H9 (cell line): ENCODE results near the gene MMS19. TPM values are rescaled to one million over a fixed set of nuclear protein-coding genes. Genes with fewer than 3 reads are reported as not detected.

Source experiments
- DNase-seq: peaks from one replicate; pipeline ENCODE4 v3.0.0-alpha.2; 2017
- H2AFZ ChIP-seq: one replicate; pipeline ENCODE4 v1.6.1; 2013; ENCODE audit warnings: mild to moderate bottlenecking, low read length, control low read depth, moderate library complexity
- H2AK5ac ChIP-seq: 2 replicates; pipeline ENCODE4 v1.6.1; 2013; ENCODE audit warnings: low read length, control low read depth, mixed read lengths; ENCODE audit not compliant: insufficient read length
- H2BK120ac ChIP-seq: one replicate; pipeline ENCODE4 v1.6.1; 2013; ENCODE audit warnings: low read depth, mild to moderate bottlenecking, low read length, control low read depth, inconsistent platforms; ENCODE audit not compliant: poor library complexity, severe bottlenecking
- H2BK12ac ChIP-seq: 2 replicates; pipeline ENCODE4 v1.6.1; 2013; ENCODE audit warnings: low read length, control low read depth, mixed read lengths, low read depth; ENCODE audit not compliant: insufficient read length
- H2BK15ac ChIP-seq: 2 replicates; pipeline ENCODE4 v1.6.1; 2013; ENCODE audit warnings: low read depth, low read length, control low read depth
- H2BK20ac ChIP-seq: one replicate; pipeline ENCODE4 v1.6.1; 2013; ENCODE audit warnings: low read depth, mild to moderate bottlenecking, low read length, control low read depth, inconsistent platforms; ENCODE audit not compliant: poor library complexity, severe bottlenecking
- H2BK5ac ChIP-seq: 2 replicates; pipeline ENCODE4 v1.6.1; 2013; ENCODE audit warnings: low read length, control low read depth, mixed read lengths; ENCODE audit not compliant: insufficient read length
- H3K14ac ChIP-seq: 2 replicates; pipeline ENCODE4 v1.6.1; 2013; ENCODE audit warnings: low read length, control low read depth; ENCODE audit not compliant: insufficient read depth
- H3K18ac ChIP-seq: 2 replicates; pipeline ENCODE4 v1.6.1; 2013; ENCODE audit warnings: low read depth, mild to moderate bottlenecking, mixed read lengths, low read length, control low read depth; ENCODE audit not compliant: insufficient read length
- H3K23ac ChIP-seq: 2 replicates; pipeline ENCODE4 v1.6.1; 2013; ENCODE audit warnings: low read length, control low read depth, mixed read lengths, low read depth; ENCODE audit not compliant: insufficient read length
- H3K23me2 ChIP-seq: 2 replicates; pipeline ENCODE4 v1.6.1; 2013; ENCODE audit warnings: low read depth, mild to moderate bottlenecking, mixed read lengths, low read length, control low read depth; ENCODE audit not compliant: insufficient read length, poor library complexity, severe bottlenecking
- H3K27ac ChIP-seq: 2 replicates; pipeline ENCODE4 v1.5.1; 2013; ENCODE audit warnings: low read length, control low read depth, mixed read lengths, low read depth; ENCODE audit not compliant: insufficient read length
- H3K27me3 ChIP-seq: 2 replicates; pipeline ENCODE4 v1.6.1; 2013; ENCODE audit warnings: low read length, control low read depth, inconsistent platforms; ENCODE audit not compliant: insufficient read depth
- H3K4ac ChIP-seq: 2 replicates; pipeline ENCODE4 v1.6.1; 2013; ENCODE audit warnings: low read depth, mild to moderate bottlenecking, control low read depth, inconsistent platforms, low read length, moderate library complexity
- H3K4me1 ChIP-seq: 2 replicates; pipeline ENCODE4 v1.6.1; 2013; ENCODE audit warnings: low read length, control low read depth, inconsistent platforms; ENCODE audit not compliant: insufficient read depth
- H3K4me2 ChIP-seq: 2 replicates; pipeline ENCODE4 v1.6.1; 2013; ENCODE audit warnings: low read length, control low read depth, mixed read lengths; ENCODE audit not compliant: insufficient read length, insufficient read depth
- H3K56ac ChIP-seq: 2 replicates; pipeline ENCODE4 v1.6.1; 2013; ENCODE audit warnings: low read depth, mild to moderate bottlenecking, mixed read lengths, low read length, control low read depth; ENCODE audit not compliant: insufficient read length
- H3K79me1 ChIP-seq: 2 replicates; pipeline ENCODE4 v1.6.1; 2013; ENCODE audit warnings: low read depth, mild to moderate bottlenecking, moderate library complexity, low read length, control low read depth, inconsistent platforms; ENCODE audit not compliant: insufficient read depth, poor library complexity, severe bottlenecking
- H3K79me2 ChIP-seq: 2 replicates; pipeline ENCODE4 v1.6.1; 2013; ENCODE audit warnings: low read length, control low read depth, inconsistent platforms; ENCODE audit not compliant: insufficient read depth
- H3K9ac ChIP-seq: 2 replicates; pipeline ENCODE4 v1.6.1; 2013; ENCODE audit warnings: low read length, control low read depth, mixed read lengths; ENCODE audit not compliant: insufficient read length; ENCODE audit errors: extremely low read depth
- H3K9me3 ChIP-seq: one replicate; pipeline ENCODE4 v1.6.1; 2013; ENCODE audit warnings: low read depth, low read length, inconsistent platforms; ENCODE audit not compliant: control insufficient read depth
- H3T11ph ChIP-seq: one replicate; pipeline ENCODE4 v1.6.1; 2013; ENCODE audit warnings: mild to moderate bottlenecking, low read length, control low read depth, inconsistent platforms
- H4K20me1 ChIP-seq: one replicate; pipeline ENCODE4 v1.6.1; 2013; ENCODE audit not compliant: control insufficient read depth, insufficient read length, insufficient read depth
- H4K5ac ChIP-seq: 2 replicates; pipeline ENCODE4 v1.6.1; 2013; ENCODE audit warnings: low read depth, mild to moderate bottlenecking, mixed read lengths, low read length, control low read depth; ENCODE audit not compliant: insufficient read length
- H4K8ac ChIP-seq: replicated peaks from 2 replicates; pipeline ENCODE4 v1.6.1; 2013; ENCODE audit warnings: low read length, control low read depth, mixed read lengths, low read depth; ENCODE audit not compliant: insufficient read length
- H4K91ac ChIP-seq: 2 replicates; pipeline ENCODE4 v1.6.1; 2013; ENCODE audit warnings: low read depth, mild to moderate bottlenecking, moderate library complexity, mixed read lengths, low read length, control low read depth; ENCODE audit not compliant: insufficient read length
- H3K27ac Mint-ChIP-seq, 3 experiments: 2 replicates in 2 of 3; 3 replicates in 1 of 3; pipeline ENCODE4 v1.8.0; 2020 to 2021; ENCODE audit warnings: mixed read lengths in 3 of 3, mild to moderate bottlenecking in 1 of 3, moderate library complexity in 1 of 3
- H3K27me3 Mint-ChIP-seq: 2 replicates; pipeline ENCODE4 v1.8.0; 2021; ENCODE audit warnings: low read depth, mild to moderate bottlenecking, moderate library complexity, mixed read lengths
- H3K36me3 Mint-ChIP-seq, 3 experiments: 2 replicates in 2 of 3; 3 replicates in 1 of 3; pipeline ENCODE4 v1.8.0; 2020 to 2021; ENCODE audit warnings: low read depth in 3 of 3, mixed read lengths in 3 of 3; ENCODE audit not compliant: insufficient read depth in 1 of 3
- H3K4me1 Mint-ChIP-seq, 2 experiments: 2 replicates each; pipeline ENCODE4 v1.8.0; 2020; ENCODE audit warnings: mixed read lengths in 2 of 2
- H3K4me3 Mint-ChIP-seq, 2 experiments: 2 replicates in 1 of 2; 3 replicates in 1 of 2; pipeline ENCODE4 v1.8.0; 2020 to 2021; ENCODE audit warnings: mild to moderate bottlenecking in 2 of 2, mixed read lengths in 2 of 2, moderate library complexity in 1 of 2
- H3K9me3 Mint-ChIP-seq, 2 experiments: 2 replicates in 1 of 2; 3 replicates in 1 of 2; pipeline ENCODE4 v1.8.0; 2020; ENCODE audit warnings: mild to moderate bottlenecking in 2 of 2, mixed read lengths in 2 of 2, moderate library complexity in 1 of 2
- CTCF ChIP-seq: fragments of 200-600 bp; sonication (generic); conservative IDR thresholded peaks from 3 replicates; pipeline ENCODE4 v1.8.0; 2021; ENCODE audit warnings: antibody characterized with exemption, mild to moderate bottlenecking
- WGBS: extraction: QIAGEN DNeasy Blood & Tissue Kit; methylation state at CpG from one replicate; pipeline ENCODE4 v1.1.7; 2013; ENCODE audit warnings: missing lambda C conversion rate, low lambda C conversion rate, mixed read lengths; ENCODE audit not compliant: insufficient read length; ENCODE audit errors: extremely low coverage; 5-methylcytosine and 5-hydroxymethylcytosine counted together
- total RNA-seq: library from RNA; stranded (reverse); gene quantifications from 2 replicates; pipeline ENCODE4 v1.2.1, GENCODE V29; 2021

The MMS19 gene
- total RNA-seq, 1 experiment from 2014 or later, result 102 TPM

GRCh38 chr10:97547962-97548361 is 49.7 kb upstream of the MMS19 start:
- no peak overlapping the region for H2BK20ac ChIP-seq
- H3K18ac ChIP-seq, result no peak overlapping the region
- H3K27me3 Mint-ChIP-seq, result no peaks in the 10 kb centered on the region
- H3K23me2 ChIP-seq, result no peaks in the 10 kb centered on the region
- no peak overlapping the region for H3K14ac ChIP-seq
- no peaks in the 10 kb centered on the region for H3K79me1 ChIP-seq
- H3K23ac ChIP-seq, result no peak overlapping the region
- no peaks in the 10 kb centered on the region for H3K9me3 Mint-ChIP-seq
- no peak overlapping the region for H3T11ph ChIP-seq
- no peak for TF ChIP-seq CTCF
- no peak overlapping the region for H3K4me2 ChIP-seq
- H4K91ac ChIP-seq, result no peak overlapping the region
- H2BK12ac ChIP-seq, result no peak overlapping the region
- no peak overlapping the region for H3K9ac ChIP-seq
- no peak overlapping the region for H2BK15ac ChIP-seq
- no CpG with 5 or more reads among the region's 4 CpGs for WGBS
- H3K27me3 ChIP-seq, result no peaks in the 10 kb centered on the region
- H2AK5ac ChIP-seq, result no peak overlapping the region
- H4K5ac ChIP-seq, result no peak overlapping the region
- H3K4me1 Mint-ChIP-seq, result peaks cover 32 to 44% of the 10 kb centered on the region in 2 experiments
- H3K27ac ChIP-seq, result no peak overlapping the region
- no peak overlapping the region for H3K4me3 Mint-ChIP-seq
- no peak overlapping the region for H2AFZ ChIP-seq
- no peak overlapping the region for H2BK5ac ChIP-seq
- DNase-seq, result no peak
- H3K4me1 ChIP-seq, result peaks cover 5% of the 10 kb centered on the region; the same call in 1 of the 2 replicates
- no peaks in the 10 kb centered on the region for H3K9me3 ChIP-seq
- H4K20me1 ChIP-seq, result no peaks in the 10 kb centered on the region
- H3K56ac ChIP-seq, result no peak overlapping the region
- no peaks in the 10 kb centered on the region; a peak in 1 of 7 replicates for H3K36me3 Mint-ChIP-seq
- H3K27ac Mint-ChIP-seq, result peak overlapping the region in 2 of 3 experiments; percentile 22 to 28; a peak in 1 of 7 replicates
- no peak overlapping the region for H4K8ac ChIP-seq
- no peaks in the 10 kb centered on the region; the same call in 1 of the 2 replicates for H3K79me2 ChIP-seq
- H2BK120ac ChIP-seq, result no peak overlapping the region
- H3K4ac ChIP-seq, result no peak overlapping the region
